Naive B cell (primary cell): ENCODE results near the gene SERPINB1. TPM values are rescaled to one million over a fixed set of nuclear protein-coding genes. Genes with fewer than 3 reads are reported as not detected.
"Not testable (repeated sequence)": the region's sequence is repeated elsewhere in the genome, so short reads cannot be mapped to it uniquely, and the experiment has no call there.

Source experiments
- ATAC-seq, 2 donors: fragments of 150-1000 bp; cut with Tn5 transposase; 2 replicates each; pipeline ENCODE4 v1.10.0; 2021; ENCODE audit warnings: low read depth in 2 of 2, mild to moderate bottlenecking in 2 of 2, moderate library complexity in 2 of 2
- DNase-seq: peaks from one replicate; pipeline ENCODE4 v3.0.0; 2022
- H3K27ac Mint-ChIP-seq, 6 donors: one replicate each; pipeline ENCODE4 v1.8.0; 2020 to 2022; ENCODE audit warnings: mild to moderate bottlenecking in 6 of 6, mixed read lengths in 6 of 6, moderate library complexity in 5 of 6, inconsistent platforms in 2 of 6
- H3K27me3 Mint-ChIP-seq, 3 donors: one replicate each; pipeline ENCODE4 v1.8.0; 2021 to 2022; ENCODE audit warnings: mixed read lengths in 3 of 3, mild to moderate bottlenecking in 1 of 3
- H3K36me3 Mint-ChIP-seq, 2 donors: one replicate each; pipeline ENCODE4 v1.8.0; 2020 to 2022; ENCODE audit warnings: mixed read lengths in 2 of 2, inconsistent platforms in 1 of 2, mild to moderate bottlenecking in 1 of 2
- H3K4me1 Mint-ChIP-seq, 3 donors: one replicate each; pipeline ENCODE4 v1.8.0; 2020 to 2022; ENCODE audit warnings: mixed read lengths in 3 of 3, inconsistent platforms in 1 of 3, mild to moderate bottlenecking in 1 of 3, moderate library complexity in 1 of 3
- H3K4me3 Mint-ChIP-seq, 8 donors: one replicate each; pipeline ENCODE4 v1.8.0; 2020 to 2022; ENCODE audit warnings: mild to moderate bottlenecking in 8 of 8, mixed read lengths in 8 of 8, moderate library complexity in 8 of 8, inconsistent platforms in 2 of 8
- H3K9me3 Mint-ChIP-seq, 7 donors: one replicate each; pipeline ENCODE4 v1.8.0; 2020 to 2022; ENCODE audit warnings: mixed read lengths in 7 of 7, mild to moderate bottlenecking in 5 of 7, inconsistent platforms in 2 of 7, moderate library complexity in 1 of 7
- polyA plus RNA-seq, 6 donors: library from polyadenylated mRNA; unstranded; fragments of 300-500 nt; fragmentation: Illumina TruSeq; gene quantifications; one replicate each; pipeline ENCODE4 v1.2.3, GENCODE V29; 2021; ENCODE audit warnings: low read depth in 6 of 6

Gene SERPINB1
- 100 to 1,000 TPM in 2 of 6 donors, 10 to 100 TPM in 4; 84.7 to 107 (median 93.7) TPM for polyA plus RNA-seq

DNA sequence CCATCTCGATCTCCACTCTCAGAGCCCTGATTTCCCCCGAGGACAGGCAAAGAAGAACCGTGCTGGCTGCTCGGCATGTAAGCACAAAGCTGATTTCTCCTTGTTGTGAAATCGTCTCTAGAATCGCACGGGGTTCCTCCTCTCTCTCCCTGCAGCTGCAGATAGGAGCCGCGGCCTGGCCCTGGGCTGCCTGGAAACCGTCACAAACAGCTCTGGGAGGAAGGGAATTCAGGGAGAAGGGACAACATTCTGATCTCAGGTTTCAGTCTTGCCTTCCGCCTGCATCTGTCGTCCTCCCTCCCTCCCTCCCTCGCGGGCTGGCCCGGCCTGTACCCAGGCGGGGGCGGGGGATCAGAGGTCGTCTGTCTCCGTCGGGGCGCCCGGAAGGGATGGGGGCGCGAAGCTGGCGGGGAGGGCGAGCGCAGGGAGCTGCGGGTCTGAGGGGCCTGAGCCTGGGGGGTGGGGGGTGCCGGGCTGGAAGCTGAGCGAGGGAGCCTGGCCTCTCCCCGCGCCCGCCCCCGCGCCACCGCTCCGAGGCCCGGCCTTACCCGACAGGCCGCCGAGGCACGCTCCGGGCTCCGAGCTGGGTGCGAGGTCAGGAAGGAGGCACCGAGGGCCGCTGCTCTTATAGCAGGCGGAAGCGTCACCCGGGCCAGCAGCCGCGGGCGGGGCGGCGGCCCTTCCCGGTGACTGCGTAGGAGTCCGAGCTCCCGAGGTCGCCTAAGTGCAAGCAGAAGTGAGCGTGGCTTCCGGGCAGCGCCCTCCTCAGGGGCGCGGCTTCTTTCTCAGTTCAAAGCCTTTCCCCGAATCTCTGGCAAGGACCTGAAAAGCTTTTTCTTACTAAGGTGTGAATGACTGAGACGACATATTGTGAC is at the start of gene SERPINB1:
Gene SERPINB1 (minus strand): TSS at position 600 of the 875 bp plus-strand sequence. CDS start 1,277 bp downstream, outside the sequence.
- Mint-ChIP-seq H3K36me3 (peaks cover 0 to 6% of the 10 kb centered on the region in 2 donors), H3K4me3 (peak within 1 kb of the TSS; percentile 83 to 95 (median 92)), H3K27ac (peak within 1 kb of the TSS; percentile 74 to 95 (median 92)), H3K4me1 (peaks cover 42 to 57% (median 54%) of the 10 kb centered on the region in 3 donors), H3K9me3 (no peaks in the 10 kb centered on the region), H3K27me3 (no peaks in the 10 kb centered on the region)
- DNase-seq (peak; percentile 74), ATAC-seq (peak; percentile 72 to 81)

DNA sequence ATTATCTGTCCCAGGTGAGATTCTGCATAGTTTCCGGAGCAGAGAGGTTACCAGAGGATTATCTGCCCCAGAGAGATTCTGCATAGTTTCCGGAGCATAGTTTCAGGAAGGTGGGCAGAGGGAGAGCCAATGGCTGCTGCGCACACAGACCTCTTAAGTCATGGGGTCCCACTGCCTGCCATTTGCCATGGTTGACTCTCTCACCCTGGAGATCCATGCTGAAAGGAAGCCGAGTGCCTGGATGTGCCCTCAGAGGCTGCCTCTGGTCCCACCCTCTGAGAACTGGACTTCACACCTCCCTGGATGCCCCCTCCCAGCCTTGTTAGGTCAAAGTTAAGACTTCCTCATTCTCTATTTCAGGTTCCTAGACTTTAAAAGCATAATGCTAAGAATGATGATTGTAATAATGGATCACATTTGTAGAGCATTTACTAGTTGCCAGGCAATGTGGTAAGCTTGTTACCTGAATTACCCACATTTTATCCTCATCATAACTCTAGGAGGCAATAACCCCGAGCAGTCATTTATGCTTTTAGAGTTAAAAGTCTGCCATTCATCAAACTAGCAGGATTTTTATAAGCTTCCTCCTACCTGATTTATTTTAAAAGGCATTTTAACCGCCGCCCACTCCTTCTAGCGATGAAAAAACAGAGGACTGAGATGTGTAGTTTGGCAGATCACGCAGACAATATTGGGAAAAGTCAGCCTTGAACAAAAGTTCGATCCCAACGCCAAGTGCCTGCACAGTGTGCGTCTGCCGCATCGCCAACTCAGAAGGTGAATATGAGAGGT is 49.5 kb upstream of the SERPINB1 start:
- H3K36me3 Mint-ChIP-seq, result peaks cover 55 to 58% of the 10 kb centered on the region in 2 donors
- H3K27me3 Mint-ChIP-seq, result no peaks in the 10 kb centered on the region
- peaks cover 44 to 56% (median 49%) of the 10 kb centered on the region in 3 donors for H3K4me1 Mint-ChIP-seq
- no peak for DNase-seq
- peaks cover 0 to 4% (median 1%) of the 10 kb centered on the region in 7 donors for H3K9me3 Mint-ChIP-seq
- ATAC-seq, result no peak
- H3K4me3 Mint-ChIP-seq, result peak overlapping the region; percentile 70 to 87 (median 74)
- peak overlapping the region; percentile 92 to 97 (median 93) for H3K27ac Mint-ChIP-seq

DNA sequence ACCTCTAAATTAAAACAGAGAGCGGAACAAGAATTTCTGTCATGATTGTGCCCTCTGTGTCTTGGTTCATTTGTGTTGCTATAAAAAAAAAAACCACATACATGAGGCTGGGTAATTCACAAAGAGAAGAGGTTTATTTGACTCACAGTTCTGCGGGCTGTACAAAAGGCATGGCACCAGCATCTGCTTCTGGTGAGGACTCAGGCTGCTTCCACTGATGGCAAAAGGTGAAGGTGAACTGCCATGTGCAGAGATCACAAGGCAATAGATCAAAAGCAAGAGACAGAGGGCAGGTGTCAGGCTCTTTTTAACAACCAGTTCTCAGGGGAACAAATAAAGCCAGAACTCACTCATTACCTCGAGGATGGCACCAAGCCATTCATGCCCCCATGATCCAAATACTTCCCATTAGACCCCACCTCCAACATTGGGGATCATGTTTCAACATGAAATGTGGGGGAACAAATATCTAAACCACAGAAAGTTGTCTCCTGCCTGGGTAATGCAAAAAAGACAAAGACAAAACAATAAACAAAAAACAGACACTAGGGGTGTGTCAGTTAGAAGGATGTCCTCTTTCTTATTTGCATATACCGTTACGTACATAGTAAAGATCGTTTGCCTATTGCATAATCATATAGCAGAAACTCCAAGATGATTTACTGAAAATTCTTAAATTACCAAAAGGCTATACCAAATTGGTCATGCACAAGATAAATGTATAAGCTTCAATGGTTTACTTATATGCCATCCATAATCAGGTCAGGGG is 44.5 kb upstream of the SERPINB1 start:
- Mint-ChIP-seq H3K4me3 (peak overlapping the region in 7 of 8 donors; percentile 9 to 72 (median 50)), H3K4me1 (peaks cover 61 to 72% (median 71%) of the 10 kb centered on the region in 3 donors), H3K36me3 (peaks cover 31 to 32% of the 10 kb centered on the region in 2 donors), H3K9me3 (peaks cover 0 to 9% (median 5%) of the 10 kb centered on the region in 7 donors), H3K27ac (peak overlapping the region; percentile 34 to 92 (median 80)), H3K27me3 (no peaks in the 10 kb centered on the region)
- ATAC-seq (peak in 1 of 2 donors; percentile 14), DNase-seq (no peak)

GRCh38 chr6:2884804-2885203 is 43.1 kb upstream of the SERPINB1 start:
- DNase-seq (no peak), ATAC-seq (peak; percentile 26 to 35)
- H3K9me3 Mint-ChIP-seq, result peaks cover 0 to 9% (median 8%) of the 10 kb centered on the region in 7 donors
- peaks cover 18 to 27% of the 10 kb centered on the region in 2 donors for H3K36me3 Mint-ChIP-seq
- H3K4me3 Mint-ChIP-seq, result peak overlapping the region; percentile 42 to 74 (median 69)
- H3K4me1 Mint-ChIP-seq, result peaks cover 61 to 73% (median 68%) of the 10 kb centered on the region in 3 donors
- peak overlapping the region in 5 of 6 donors; percentile 60 to 92 (median 87) for H3K27ac Mint-ChIP-seq
- H3K27me3 Mint-ChIP-seq, result no peaks in the 10 kb centered on the region

DNA sequence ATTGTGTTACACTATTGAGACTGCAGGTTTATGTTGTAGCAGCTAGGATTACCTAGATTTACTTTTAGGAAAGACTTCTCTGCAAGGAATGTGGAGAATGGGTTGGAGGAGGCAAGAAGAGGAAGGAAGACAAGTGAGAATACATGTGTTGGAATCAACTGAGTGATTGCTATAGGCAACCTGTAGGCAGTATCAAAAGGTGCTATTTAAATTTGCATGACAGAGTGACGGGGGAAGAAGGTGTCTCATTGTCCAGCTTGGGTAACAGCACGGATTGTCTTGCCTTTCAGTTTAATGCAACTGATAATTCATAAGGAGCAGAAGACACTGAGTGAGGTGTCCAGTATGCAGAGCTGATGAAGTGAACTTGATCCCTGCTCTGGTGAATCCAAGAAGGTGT is 42.0 kb upstream of the SERPINB1 start:
- Mint-ChIP-seq H3K27ac (peak overlapping the region; percentile 86 to 94 (median 89)), H3K4me3 (peak overlapping the region in 7 of 8 donors; percentile 55 to 81 (median 71)), H3K36me3 (peaks cover 16 to 19% of the 10 kb centered on the region in 2 donors), H3K9me3 (peaks cover 0 to 17% (median 8%) of the 10 kb centered on the region in 7 donors), H3K27me3 (no peaks in the 10 kb centered on the region), H3K4me1 (peaks cover 65 to 76% (median 74%) of the 10 kb centered on the region in 3 donors)
- ATAC-seq, result peak; percentile 47 to 49
- DNase-seq, result no peak

DNA sequence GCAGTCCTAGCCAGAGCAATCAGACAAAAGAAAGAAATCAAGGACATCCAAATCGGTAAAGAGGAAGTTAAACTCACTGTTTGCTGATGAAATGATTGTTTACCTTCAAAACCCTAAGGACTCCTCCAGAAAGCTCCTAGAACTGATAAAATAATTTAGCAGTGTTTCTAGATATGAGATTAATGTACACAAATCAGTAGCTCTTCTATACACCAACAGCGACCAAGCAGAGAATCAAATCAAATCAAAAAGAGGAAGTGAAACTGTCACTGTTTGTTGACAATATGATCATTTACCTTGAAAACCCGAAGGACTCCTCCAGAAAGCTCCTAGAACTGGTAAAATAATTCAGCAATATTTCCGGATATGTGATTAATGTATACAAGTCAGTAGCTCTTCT is 39.8 kb upstream of the SERPINB1 start:
- H3K27me3 Mint-ChIP-seq, result no peaks in the 10 kb centered on the region
- peaks cover 82 to 94% (median 93%) of the 10 kb centered on the region in 3 donors for H3K4me1 Mint-ChIP-seq
- DNase-seq, result peak; percentile 66
- peak; percentile 67 to 74 for ATAC-seq
- peaks cover 0 to 16% (median 7%) of the 10 kb centered on the region in 7 donors for H3K9me3 Mint-ChIP-seq
- H3K4me3 Mint-ChIP-seq, result peak overlapping the region; percentile 65 to 95 (median 88)
- H3K36me3 Mint-ChIP-seq, result peaks cover 9 to 14% of the 10 kb centered on the region in 2 donors
- H3K27ac Mint-ChIP-seq, result peak overlapping the region; percentile 69 to 94 (median 90)

GRCh38 chr6:2880156-2880555 is 38.5 kb upstream of the SERPINB1 start:
- peak; percentile 54 for DNase-seq
- H3K27me3 Mint-ChIP-seq, H3K36me3 Mint-ChIP-seq, ATAC-seq: not testable (repeated sequence)
- H3K9me3 Mint-ChIP-seq, result peaks cover 0 to 11% (median 3%) of the 10 kb centered on the region in 7 donors
- peak overlapping the region; percentile 69 to 94 (median 85) for H3K27ac Mint-ChIP-seq
- H3K4me3 Mint-ChIP-seq, result peak overlapping the region; percentile 65 to 95 (median 88)
- H3K4me1 Mint-ChIP-seq, result peaks cover 75 to 86% (median 86%) of the 10 kb centered on the region in 3 donors

- H3K4me3 Mint-ChIP-seq, result peak overlapping the region; percentile 82 to 95 (median 86)
- no peak for ATAC-seq
- no peak for DNase-seq
- peaks cover 8 to 9% of the 10 kb centered on the region in 2 donors for H3K36me3 Mint-ChIP-seq
- H3K4me1 Mint-ChIP-seq, result peaks cover 72 to 88% (median 85%) of the 10 kb centered on the region in 3 donors
- H3K27me3 Mint-ChIP-seq, result no peaks in the 10 kb centered on the region
- H3K9me3 Mint-ChIP-seq, result peaks cover 0 to 11% (median 0%) of the 10 kb centered on the region in 7 donors
- H3K27ac Mint-ChIP-seq, result peak overlapping the region; percentile 88 to 97 (median 94)
These were observed 36.3 kb upstream of the SERPINB1 start for GRCh38 chr6:2877960-2878359.

DNA sequence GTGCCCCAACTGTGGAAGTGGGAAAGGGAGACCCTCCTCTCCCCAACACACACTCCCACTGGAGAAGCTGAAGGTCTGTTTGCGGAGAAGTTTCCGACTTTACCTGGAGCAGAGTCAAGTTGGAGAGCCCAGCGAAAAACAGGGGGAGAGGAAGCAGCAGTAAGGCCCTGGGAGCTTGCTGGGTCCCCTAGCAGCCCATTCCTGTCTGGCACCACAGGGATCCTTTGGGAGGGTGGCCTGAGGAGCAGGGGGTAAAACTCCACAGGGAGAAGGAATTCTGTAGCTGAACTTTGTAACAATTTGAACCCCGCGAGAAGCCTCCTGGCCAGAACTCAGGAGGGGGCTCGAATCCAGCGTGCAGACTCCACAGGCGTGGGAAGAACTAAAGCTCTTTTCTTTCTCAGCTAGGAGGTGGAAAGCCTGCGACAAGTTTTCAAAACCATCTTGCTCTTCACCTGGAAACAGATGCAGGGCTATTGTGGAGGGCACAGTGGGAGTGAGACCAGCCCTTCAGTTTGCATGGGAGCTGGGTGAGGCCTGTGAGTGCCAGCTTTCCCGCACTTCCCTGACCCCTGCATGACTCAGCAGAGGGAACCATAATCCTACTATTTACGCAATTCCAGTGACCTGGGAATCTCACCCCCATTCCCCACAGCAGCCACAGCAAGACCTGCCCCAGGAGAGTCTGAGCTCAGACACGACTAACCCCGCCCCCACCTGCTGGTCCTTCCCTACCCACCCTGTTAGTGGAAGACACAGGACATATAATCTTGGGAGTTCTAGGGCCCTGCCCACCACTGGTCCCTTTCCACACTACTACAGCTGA is 35.6 kb upstream of the SERPINB1 start:
- peak overlapping the region; percentile 93 to 99 (median 97) for H3K27ac Mint-ChIP-seq
- H3K36me3 Mint-ChIP-seq, result peaks cover 9 to 12% of the 10 kb centered on the region in 2 donors
- DNase-seq (no peak), ATAC-seq (no peak)
- H3K9me3 Mint-ChIP-seq, result peaks cover 0 to 11% (median 3%) of the 10 kb centered on the region in 7 donors
- peak overlapping the region; percentile 82 to 95 (median 90) for H3K4me3 Mint-ChIP-seq
- peaks cover 76 to 92% (median 85%) of the 10 kb centered on the region in 3 donors for H3K4me1 Mint-ChIP-seq
- H3K27me3 Mint-ChIP-seq, result no peaks in the 10 kb centered on the region

GRCh38 chr6:2876210-2877056 is 34.8 kb upstream of the SERPINB1 start:
- H3K27ac Mint-ChIP-seq, result peak overlapping the region; percentile 93 to 99 (median 96)
- peak overlapping the region; percentile 82 to 95 (median 90) for H3K4me3 Mint-ChIP-seq
- peaks cover 9 to 15% of the 10 kb centered on the region in 2 donors for H3K36me3 Mint-ChIP-seq
- H3K4me1 Mint-ChIP-seq, result peaks cover 70 to 88% (median 83%) of the 10 kb centered on the region in 3 donors
- H3K27me3 Mint-ChIP-seq, result no peaks in the 10 kb centered on the region
- DNase-seq (no peak), ATAC-seq (peak; percentile 2 to 8)
- peaks cover 0 to 14% (median 4%) of the 10 kb centered on the region in 7 donors for H3K9me3 Mint-ChIP-seq
